ENCODE measurements around the gene YBEY.

- TF ChIP-seq CTCF (IDR thresholded peaks at IDR 0.05; ENCODE audit: borderline replicate concordance, extremely low read depth, low read length, poor library complexity, severe bottlenecking) (peak; percentile 1), EZH2 (IDR thresholded peaks at IDR 0.05; ENCODE audit: borderline replicate concordance, low read depth, low read length, severe bottlenecking) (no peak)
Observed at GRCh38 chr21:46316708-46317324, 30.7 kb downstream of the YBEY start.
